GM21515 (cell line): ENCODE measurements around the gene REG1B.
"Not testable (repeated sequence)": the region's sequence is repeated elsewhere in the genome, so short reads cannot be mapped to it uniquely, and the experiment has no call there.

Source experiments
- ATAC-seq: cut with Tn5 transposase; IDR thresholded peaks from one replicate; pipeline ENCODE4 v1.9.1; 2021; ENCODE audit not compliant: unreplicated experiment

Gene REG1B

GRCh38 chr2:79084495-79085135, 3.2 kb downstream of the REG1B start:
- no peak for ATAC-seq

- ATAC-seq, result no peak
Observed at GRCh38 chr2:79083597-79084251, 4.1 kb downstream of the REG1B start.

GRCh38 chr2:79082987-79083386, 4.8 kb downstream of the REG1B start:
- ATAC-seq, result no peak

GRCh38 chr2:79071078-79071477, 16.7 kb downstream of the REG1B start:
- ATAC-seq, result no peak

GRCh38 chr2:79065201-79065600, 22.6 kb downstream of the REG1B start:
- ATAC-seq, result no peak

GRCh38 chr2:79054769-79055168, 33.0 kb downstream of the REG1B start:
- not testable (repeated sequence) for ATAC-seq

GRCh38 chr2:79053486-79053885, 34.3 kb downstream of the REG1B start:
- not testable (repeated sequence) for ATAC-seq

GRCh38 chr2:79041032-79041448, 46.8 kb downstream of the REG1B start:
- ATAC-seq, result no peak

GRCh38 chr2:79039944-79040343, 47.8 kb downstream of the REG1B start:
- no peak for ATAC-seq
